Purkinje cell (primary cell): ENCODE results near the gene SMG6. TPM values are rescaled to one million over a fixed set of nuclear protein-coding genes. Genes with fewer than 3 reads are reported as not detected.

ENCODE experiments used
- polyA plus RNA-seq: library from polyadenylated mRNA; unstranded; fragments of >200 nt; fragmentation: Nextera tagmentation; gene quantifications from 2 replicates; pipeline ENCODE4 v1.2.1, GENCODE V29; 2014

The SMG6 gene
- 4.1 and 4.6 TPM in 2 replicates for polyA plus RNA-seq

DNA sequence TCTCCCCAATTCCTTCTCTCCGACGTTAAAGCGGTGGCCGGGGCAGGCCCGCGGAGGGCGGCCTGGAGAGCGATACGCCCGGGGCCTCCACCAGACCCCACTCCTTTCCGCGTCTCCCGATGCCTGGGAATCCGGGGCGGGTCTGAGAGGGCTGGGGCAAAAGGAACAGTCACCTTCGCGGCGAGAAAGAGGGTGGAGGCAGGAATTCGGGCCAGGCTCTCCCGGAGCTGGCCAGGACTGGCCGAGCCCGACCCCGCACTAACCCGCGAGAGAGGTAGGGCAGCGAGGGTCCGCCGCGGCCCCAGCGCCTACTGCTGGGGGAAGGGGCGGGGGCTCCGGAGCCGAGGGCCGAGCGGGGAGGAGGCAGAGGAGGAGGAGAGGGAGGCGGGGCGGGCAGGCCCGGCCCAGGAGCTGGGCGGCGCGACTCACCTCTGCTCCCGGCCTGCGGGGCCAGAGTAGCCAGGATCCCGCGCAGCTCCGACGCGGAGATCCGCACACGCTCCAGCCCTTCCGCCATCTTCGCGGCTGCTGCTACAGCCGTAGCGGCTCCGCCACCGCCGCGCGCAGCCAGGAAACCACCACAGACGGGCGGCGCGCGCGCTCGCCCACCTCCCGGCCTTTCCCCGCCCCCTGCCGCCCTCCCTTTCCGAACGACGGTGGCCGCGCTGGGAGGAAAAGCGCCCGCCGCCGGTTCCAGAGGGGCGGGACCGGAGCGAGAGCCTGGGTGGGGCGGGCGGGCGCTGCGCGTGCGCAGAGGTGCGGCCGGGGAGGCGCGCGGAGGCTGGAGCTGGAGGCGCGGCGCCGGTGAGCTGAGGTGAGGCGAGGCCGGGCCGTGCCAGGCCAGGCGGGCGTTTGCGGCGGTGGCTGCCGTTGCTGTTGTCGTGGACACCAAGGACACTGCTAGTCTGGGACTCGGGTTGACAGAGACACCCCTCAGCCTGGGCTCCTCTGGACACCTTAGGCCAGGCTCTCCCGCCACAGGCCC lies at the start of gene SMG6, which contains the start of gene SRR:
Gene SMG6, minus strand, starts transcription at position 582 of the 985 bp plus-strand sequence. Its CDS starts 65 bp downstream, at position 517.
Gene SRR, plus strand, starts transcription at position 747 of the 985 bp plus-strand sequence. CDS start 11,611 bp downstream, outside the sequence.

GRCh38 chr17:2336852-2337543 lies 33.4 kb upstream of the SMG6 start, which contains the start of gene SGSM2:
Gene SGSM2 (plus strand): TSS chr17:2337501. CDS start chr17:2337689, 188 bp downstream.

DNA sequence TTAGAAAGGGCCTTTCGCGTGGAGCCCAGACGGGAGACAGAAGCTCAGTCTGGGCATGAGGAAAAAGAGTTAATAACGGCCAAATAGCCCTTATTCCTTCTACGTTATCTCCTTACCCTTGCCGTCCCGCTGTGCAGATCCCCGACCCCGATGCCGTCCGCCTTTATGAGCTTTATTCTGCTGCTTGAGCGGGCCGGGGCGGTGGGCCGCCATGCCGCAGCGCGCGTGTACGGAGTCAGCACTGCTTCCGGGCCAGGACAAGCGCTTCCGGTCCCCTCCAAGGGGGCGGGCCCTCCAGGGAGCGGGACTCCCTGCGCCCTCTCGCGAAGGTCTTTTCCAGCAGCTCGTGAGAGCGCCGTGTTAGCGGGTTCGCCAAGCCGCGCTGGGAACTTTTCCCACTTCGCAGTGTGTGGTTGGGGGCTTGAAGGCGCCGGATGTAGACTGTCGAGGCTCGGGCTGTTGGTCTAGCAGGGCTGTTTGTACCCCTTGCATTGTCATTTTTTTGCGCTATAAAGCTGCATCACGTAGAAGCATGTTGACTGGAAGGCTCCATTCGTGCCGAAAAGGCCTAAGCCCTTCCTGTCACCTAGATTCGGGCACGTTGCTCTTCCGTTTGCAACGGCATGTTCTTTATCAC lies 32.7 kb upstream of the SMG6 start, which contains the start of gene TSR1:
Gene TSR1, minus strand, starts transcription at position 243 of the 637 bp plus-strand sequence. Its CDS starts 30 bp downstream, at position 213.

DNA sequence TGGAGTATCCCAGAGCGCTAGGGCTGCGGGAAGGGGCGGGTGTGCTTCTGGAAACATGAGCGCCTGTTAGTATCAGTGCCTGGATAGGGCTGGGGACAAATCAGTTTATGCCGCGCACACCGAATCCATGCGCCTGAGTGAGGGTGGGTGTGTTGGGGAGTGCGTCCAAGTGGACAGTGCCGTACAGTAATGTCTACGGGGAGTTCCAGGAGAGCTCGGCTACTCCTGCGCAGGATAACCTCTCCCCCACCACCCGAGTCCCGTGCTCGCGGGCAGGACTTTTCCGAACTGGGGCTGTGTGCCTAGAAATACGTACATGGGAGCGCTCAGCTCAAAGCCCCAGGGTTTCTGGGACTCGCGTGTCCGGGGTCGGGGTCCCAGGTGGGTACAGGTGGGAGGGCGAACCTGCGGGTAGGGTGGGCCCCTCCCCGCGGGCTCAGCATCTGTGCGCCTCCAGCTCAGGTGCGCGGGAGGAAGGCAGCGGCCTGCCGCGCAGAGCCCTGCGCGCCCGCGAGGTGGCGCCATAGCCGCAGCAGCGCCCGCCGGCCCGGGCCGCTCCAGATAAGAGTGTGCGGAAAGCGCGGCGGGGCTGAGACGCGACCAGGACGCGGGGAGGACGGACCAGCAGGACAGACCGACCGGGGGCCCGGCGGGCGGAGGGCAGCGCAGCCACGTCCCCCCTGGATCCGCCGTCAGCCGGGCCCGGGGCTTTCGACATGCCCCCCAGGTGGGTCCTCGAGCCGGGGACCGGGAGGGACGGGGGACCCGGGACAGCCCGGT lies 248.9 kb downstream of the SMG6 start, which contains the start of gene HIC1:
Gene HIC1, plus strand, starts transcription at position 592 of the 780 bp plus-strand sequence. CDS start 1,588 bp downstream, outside the sequence.

GRCh38 chr17:2041561-2042389 lies 261.8 kb downstream of the SMG6 start, which contains the start of gene OVCA2:
Gene OVCA2 (plus strand): TSS chr17:2042022. CDS start chr17:2042048, 26 bp downstream.

GRCh38 chr17:2029911-2030778 lies 273.4 kb downstream of the SMG6 start, which contains the start of gene DPH1:
Gene DPH1 (plus strand): TSS chr17:2030153. CDS start chr17:2030170, 17 bp downstream.

DNA sequence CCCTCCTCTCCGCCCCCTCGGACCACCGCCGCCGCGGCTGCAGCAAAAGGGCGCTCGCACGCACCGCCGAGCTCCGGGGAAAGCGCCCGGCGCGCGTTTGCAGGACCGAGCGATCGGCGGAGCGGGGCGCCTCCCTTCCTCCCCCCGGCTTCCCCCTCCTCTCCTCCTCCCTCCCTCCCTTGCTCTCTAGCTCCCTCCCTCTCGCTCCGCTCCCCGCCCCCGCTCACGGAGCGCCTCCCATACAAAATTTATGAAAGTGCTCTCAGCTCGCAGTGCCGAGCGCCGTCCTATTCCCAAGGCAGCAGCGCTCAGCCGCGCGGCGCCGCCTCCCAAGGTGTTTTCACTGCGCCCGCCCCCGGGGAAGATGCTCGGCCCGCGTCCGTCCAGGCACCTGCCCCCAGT lies 278.4 kb downstream of the SMG6 start, which contains the start of gene RTN4RL1:
Gene RTN4RL1, minus strand, starts transcription at position 115 of the 402 bp plus-strand sequence. CDS start 469 bp downstream, outside the sequence.

Other genes with a start within 250 kb of the SMG6 start
- gene HIC1, start 248.7 kb downstream of the SMG6 start, polyA plus RNA-seq: not detected in 2 replicates
- gene SRR, start 165 bp upstream of the SMG6 start, polyA plus RNA-seq: 17.4 and 44.1 TPM in 2 replicates
- gene TSR1, start 32.7 kb upstream of the SMG6 start, polyA plus RNA-seq: 6.5 and 15.9 TPM in 2 replicates
- 1.1 and 1.8 TPM in 2 replicates for gene SGSM2, start 33.7 kb upstream of the SMG6 start, polyA plus RNA-seq
- 0.28 and 1.5 TPM in 2 replicates for gene MNT, start 97.3 kb upstream of the SMG6 start, polyA plus RNA-seq
- gene METTL16, start 208.1 kb upstream of the SMG6 start, polyA plus RNA-seq: 7.3 and 28.6 TPM in 2 replicates